Sigmoid colon (tissue), 4 donors: ENCODE measurements around the gene SLC17A2.
"Not testable (repeated sequence)": the region's sequence is repeated elsewhere in the genome, so short reads cannot be mapped to it uniquely, and the experiment has no call there.

ENCODE experiments used
- CTCF ChIP-seq, 4 experiments: fragments of 450-650 bp in 3 of 4; fragments of 200-600 bp in 1 of 4; IDR thresholded peaks; one replicate each; pipeline ENCODE4 v1.5.1; 2016 to 2019; ENCODE audit warnings: antibody characterized with exemption in 4 of 4, mild to moderate bottlenecking in 3 of 4, moderate library complexity in 2 of 4
- EP300 ChIP-seq, 4 donors: sonication (generic); formaldehyde crosslinking; IDR thresholded peaks; one replicate each; pipeline ENCODE4 v1.6.1; 2017; ENCODE audit warnings: antibody characterized with exemption in 4 of 4
- POLR2A ChIP-seq, 2 donors: fragments of 450-650 bp; IDR thresholded peaks; one replicate each; pipeline ENCODE4 v1.6.1; 2016; ENCODE audit warnings: antibody characterized with exemption in 2 of 2, mild to moderate bottlenecking in 2 of 2, moderate library complexity in 2 of 2
- POLR2AphosphoS5 ChIP-seq, 4 donors: sonication (generic); formaldehyde crosslinking; IDR thresholded peaks; one replicate each; pipeline ENCODE4 v1.6.1; 2017; ENCODE audit warnings: antibody characterized with exemption in 4 of 4

GRCh38 chr6:25945738-25946137, 15.2 kb upstream of the SLC17A2 start:
- TF ChIP-seq CTCF, POLR2AphosphoS5, EP300, POLR2A (IDR thresholded peaks at IDR 0.05): not testable (repeated sequence)
